Measurements from ENCODE around the gene IGHMBP2.

GRCh38 chr11:68941324-68942094 is 37.8 kb downstream of the IGHMBP2 start:
- TF ChIP-seq CTCF (IDR thresholded peaks at IDR 0.05) (no peak), POLR2AphosphoS5 (IDR thresholded peaks at IDR 0.05) (no peak), POLR2A (IDR thresholded peaks at IDR 0.05) (no peak)
